Left kidney (tissue), 8 donors: ENCODE results near the gene RAB38. TPM values are rescaled to one million over a fixed set of nuclear protein-coding genes. Genes with fewer than 3 reads are reported as not detected.

Experiments used
- DNase-seq: peaks from one replicate; pipeline ENCODE4 v3.0.0-alpha.2; 2013
- long read RNA-seq, 8 donors: transcript quantifications; one replicate each; lab custom pipeline, GENCODE V29; 2026
- polyA plus RNA-seq: library from polyadenylated mRNA; unstranded; fragments of 120-200 nt; gene quantifications from one replicate; pipeline ENCODE4 v1.2.1, GENCODE V29; 2013; ENCODE audit not compliant: insufficient read length

Gene RAB38
- 18.9 TPM for polyA plus RNA-seq
- long read RNA-seq, donor 1, transcript RAB38-201 (3 exons, 1,465 nt): major isoform, 11 of 11 reads
- long read RNA-seq, donor 1, partial matches to known transcripts: 0 of 11 reads
- long read RNA-seq, donor 1, other reads (novel, unspliced or antisense): 0 of 11 reads
- long read RNA-seq, donor 2, transcript RAB38-201 (3 exons, 1,465 nt): major isoform, 10 of 10 reads
- long read RNA-seq, donor 2, partial matches to known transcripts: 0 of 10 reads
- long read RNA-seq, donor 2, other reads (novel, unspliced or antisense): 0 of 10 reads
- long read RNA-seq, donor 3, partial matches to known transcripts: 7 of 11 reads
- long read RNA-seq, donor 3, other reads (novel, unspliced or antisense): 0 of 11 reads
- long read RNA-seq, donor 4, partial matches to known transcripts: 0 of 1 reads
- long read RNA-seq, donor 4, other reads (novel, unspliced or antisense): 0 of 1 reads
- long read RNA-seq, donor 5, transcript RAB38-201 (3 exons, 1,465 nt): major isoform, 12 of 12 reads
- long read RNA-seq, donor 5, partial matches to known transcripts: 0 of 12 reads
- long read RNA-seq, donor 5, other reads (novel, unspliced or antisense): 0 of 12 reads
- long read RNA-seq, donor 6, transcript RAB38-201 (3 exons, 1,465 nt): major isoform, 10 of 10 reads
- long read RNA-seq, donor 6, partial matches to known transcripts: 0 of 10 reads
- long read RNA-seq, donor 6, other reads (novel, unspliced or antisense): 0 of 10 reads
- long read RNA-seq, donor 7, transcript RAB38-201 (3 exons, 1,465 nt): major isoform, 13 of 13 reads
- long read RNA-seq, donor 7, partial matches to known transcripts: 0 of 13 reads
- long read RNA-seq, donor 7, other reads (novel, unspliced or antisense): 0 of 13 reads
- long read RNA-seq, donor 8, transcript RAB38-201 (3 exons, 1,465 nt): major isoform, 7 of 7 reads
- long read RNA-seq, donor 8, partial matches to known transcripts: 0 of 7 reads
- long read RNA-seq, donor 8, other reads (novel, unspliced or antisense): 0 of 7 reads

GRCh38 chr11:88174709-88175568 lies at the start of gene RAB38:
TSS of gene RAB38 (minus strand) at chr11:88175443. CDS start at chr11:88175384, 59 bp downstream.
- peak; percentile 55 for DNase-seq

DNA sequence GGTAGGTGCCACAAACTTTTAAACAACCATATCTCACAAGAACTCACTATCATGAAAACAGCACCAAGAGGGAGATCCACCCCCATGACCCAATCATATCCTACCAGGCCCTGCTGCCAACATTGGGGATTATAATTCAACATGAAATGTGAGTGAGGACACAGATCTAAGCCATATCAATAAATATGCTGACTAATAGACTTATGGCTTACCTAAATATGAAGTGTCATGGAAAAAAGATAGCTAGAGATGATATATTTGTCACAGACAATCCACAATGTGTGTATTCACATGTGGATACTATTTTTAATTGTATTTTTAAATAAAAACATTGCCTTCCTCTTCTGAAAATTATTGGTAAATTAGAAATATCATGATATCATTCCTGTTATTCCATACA lies 38.2 kb upstream of the RAB38 start:
- DNase-seq: no peak

- DNase-seq: no peak
These were observed 37.1 kb upstream of the RAB38 start for GRCh38 chr11:88212300-88212699.

DNA sequence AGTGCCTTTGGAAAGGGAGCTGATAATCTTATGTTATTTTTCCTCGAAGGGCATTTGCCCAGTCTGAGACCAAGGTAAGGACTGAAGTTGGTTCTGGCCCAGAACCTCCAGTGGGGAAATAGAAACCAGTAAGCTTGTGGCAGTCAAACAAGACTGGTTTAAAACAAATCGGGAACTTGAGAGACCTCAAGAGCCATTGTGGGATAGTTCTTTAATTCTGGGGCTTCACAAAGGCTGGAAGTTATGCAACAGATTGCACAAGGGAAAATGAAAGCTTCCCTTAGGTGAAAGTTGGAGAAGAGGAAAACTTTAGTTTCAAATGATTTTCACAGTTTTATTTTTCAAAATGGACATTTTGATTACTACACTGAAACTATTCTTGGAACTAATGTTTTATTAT lies 33.5 kb upstream of the RAB38 start:
- DNase-seq: no peak

GRCh38 chr11:88206751-88207150 lies 31.5 kb upstream of the RAB38 start:
- no peak for DNase-seq

GRCh38 chr11:88204353-88204752 lies 29.1 kb upstream of the RAB38 start:
- no peak for DNase-seq

DNA sequence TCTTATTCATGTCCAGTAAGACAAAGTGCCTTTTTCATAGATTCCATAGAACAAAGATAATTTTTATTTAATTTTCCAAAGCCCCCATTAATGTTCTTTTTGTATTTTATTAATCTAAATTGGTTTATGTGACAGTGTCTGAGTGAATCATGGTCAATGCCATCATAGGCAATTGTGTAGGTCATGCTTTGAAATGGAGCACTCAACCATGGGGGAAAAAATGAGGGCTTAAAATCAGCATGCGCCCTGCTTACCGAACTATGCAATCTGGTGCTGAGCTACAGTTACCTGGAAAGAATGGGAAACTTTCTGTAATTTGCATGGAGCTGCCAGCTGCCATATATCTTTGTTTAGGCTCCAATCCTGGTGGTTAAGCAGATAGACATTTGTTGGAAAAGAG lies 28.4 kb upstream of the RAB38 start:
- no peak for DNase-seq

DNA sequence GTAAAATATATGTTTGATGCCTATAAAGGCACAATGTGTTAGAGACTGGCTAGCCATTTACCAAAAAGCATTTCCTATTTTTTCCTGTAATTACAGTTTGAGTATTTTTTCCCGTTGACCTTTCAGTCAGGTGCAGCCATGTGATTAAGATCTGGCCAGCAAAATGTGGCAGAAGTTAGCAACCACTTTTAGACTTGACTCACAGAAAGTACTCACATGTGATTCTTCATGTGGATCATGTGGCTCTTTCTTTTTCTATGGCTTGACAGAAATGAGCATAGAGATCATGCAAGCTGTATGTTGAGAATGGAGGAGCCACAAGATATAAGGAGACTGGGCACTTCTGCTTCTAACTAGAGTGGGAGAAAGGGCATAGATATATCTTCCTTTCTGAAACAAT lies 27.3 kb upstream of the RAB38 start:
- no peak for DNase-seq

DNA sequence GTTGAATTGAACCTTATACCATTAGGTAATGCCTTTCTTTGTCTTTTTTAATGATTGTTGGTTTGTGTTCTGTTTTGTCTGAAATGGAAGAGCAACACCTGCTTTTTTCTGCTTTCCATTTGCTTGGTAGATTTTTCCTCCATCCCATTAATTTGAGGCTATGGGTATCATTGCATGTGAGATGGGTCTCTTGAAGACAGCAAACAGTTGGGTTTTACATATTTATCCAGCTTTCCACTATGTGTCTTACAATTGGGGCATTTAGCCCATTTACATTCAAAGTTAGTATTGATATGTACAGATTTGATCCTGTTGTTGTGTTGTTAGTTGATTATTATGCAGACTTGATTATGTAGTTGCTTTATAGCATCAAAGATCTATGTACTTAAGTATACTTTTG lies 21.1 kb upstream of the RAB38 start:
- DNase-seq: no peak

GRCh38 chr11:88195908-88196307 lies 20.7 kb upstream of the RAB38 start:
- DNase-seq: no peak

DNA sequence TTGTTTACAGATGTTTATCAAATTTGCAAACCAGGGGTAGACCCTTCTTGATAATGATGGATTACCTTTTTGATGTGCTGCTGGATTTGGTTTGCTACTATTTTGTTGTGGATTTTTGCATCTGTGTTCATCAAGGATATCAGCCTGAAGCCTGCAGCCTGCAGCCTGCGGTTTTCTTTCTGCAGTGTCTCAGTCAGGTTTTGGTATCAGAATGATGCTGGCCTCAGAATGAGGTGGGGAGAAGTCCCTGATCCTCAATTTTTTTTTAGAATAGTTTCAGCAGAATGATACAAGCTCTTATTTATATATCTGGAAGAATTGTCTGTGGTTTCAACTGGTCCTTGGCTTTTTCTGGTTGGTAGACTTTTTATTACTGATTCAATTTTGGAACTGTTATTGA lies 19.7 kb upstream of the RAB38 start:
- no peak for DNase-seq

DNA sequence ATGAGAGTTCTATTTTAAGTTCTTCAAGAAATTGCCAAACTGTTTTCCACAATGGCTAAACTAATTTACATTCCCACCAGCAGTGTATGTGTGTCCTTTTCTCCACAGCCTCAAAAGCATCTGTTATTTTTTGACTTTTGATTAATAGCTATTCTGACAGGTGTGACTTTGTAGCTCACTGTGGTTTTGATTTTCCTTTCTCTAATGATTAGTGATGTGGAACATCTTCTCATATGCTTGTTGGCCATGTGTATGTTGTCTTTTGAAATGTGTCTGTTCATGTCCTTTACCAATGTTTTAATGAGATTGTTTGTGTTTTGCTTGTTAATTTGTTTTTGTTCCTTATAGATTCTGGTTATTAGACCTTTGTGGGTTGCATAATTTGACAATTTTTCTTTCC lies 18.0 kb upstream of the RAB38 start:
- no peak for DNase-seq

DNA sequence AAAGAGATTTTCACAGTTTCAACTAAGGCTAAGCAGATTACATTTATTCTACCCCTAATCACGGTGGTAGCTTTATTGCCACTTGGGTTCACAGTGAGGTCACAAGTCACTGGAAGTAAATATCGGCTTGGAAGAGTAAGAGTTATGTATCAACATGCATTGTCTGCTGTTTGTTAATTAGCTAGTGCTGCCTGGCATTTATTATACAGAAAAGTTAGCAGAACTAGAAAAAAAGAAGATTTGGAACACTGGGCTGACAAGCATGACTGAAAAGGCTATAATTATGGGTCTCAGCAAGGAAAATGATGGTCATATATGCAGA lies 13.7 kb upstream of the RAB38 start:
- no peak for DNase-seq

GRCh38 chr11:88188251-88188931 lies 13.1 kb upstream of the RAB38 start:
- peak; percentile 42 for DNase-seq

- no peak for DNase-seq
These were observed 8.0 kb upstream of the RAB38 start for GRCh38 chr11:88183233-88183632.

DNA sequence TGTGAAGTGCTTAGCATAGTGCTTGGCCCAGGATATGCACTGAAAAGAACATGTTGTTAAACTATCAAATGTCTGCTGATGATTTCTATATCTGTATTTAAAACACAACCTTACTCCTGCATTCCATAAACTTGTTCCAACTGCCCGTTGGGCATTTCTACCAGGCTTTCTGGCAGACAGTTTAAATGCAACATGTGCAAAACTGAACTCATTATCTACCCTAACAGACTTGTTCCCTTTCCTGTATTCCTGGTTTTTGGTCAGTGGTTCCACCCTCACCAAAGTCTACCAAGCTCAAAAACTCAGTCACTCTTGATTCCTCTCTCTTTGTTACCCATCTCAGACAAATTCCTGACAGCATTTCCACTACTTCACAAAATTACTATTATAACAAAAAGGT lies 6.5 kb upstream of the RAB38 start:
- no peak for DNase-seq

- no peak for DNase-seq
These were observed 4.9 kb upstream of the RAB38 start for GRCh38 chr11:88179971-88180629.

GRCh38 chr11:88179141-88179540 lies 3.9 kb upstream of the RAB38 start:
- DNase-seq: no peak

- DNase-seq: no peak
These were observed 2.9 kb upstream of the RAB38 start for GRCh38 chr11:88178191-88178590.

- DNase-seq: peak; percentile 26
These were observed 379 bp upstream of the RAB38 start for GRCh38 chr11:88175569-88176075.

- DNase-seq: no peak
These were observed 1.3 kb downstream of the RAB38 start for GRCh38 chr11:88173956-88174355.
